Measurements from ENCODE around the gene SLC35F3.
"Not testable (repeated sequence)": the region's sequence is repeated elsewhere in the genome, so short reads cannot be mapped to it uniquely, and the experiment has no call there.

Gene SLC35F3

DNA sequence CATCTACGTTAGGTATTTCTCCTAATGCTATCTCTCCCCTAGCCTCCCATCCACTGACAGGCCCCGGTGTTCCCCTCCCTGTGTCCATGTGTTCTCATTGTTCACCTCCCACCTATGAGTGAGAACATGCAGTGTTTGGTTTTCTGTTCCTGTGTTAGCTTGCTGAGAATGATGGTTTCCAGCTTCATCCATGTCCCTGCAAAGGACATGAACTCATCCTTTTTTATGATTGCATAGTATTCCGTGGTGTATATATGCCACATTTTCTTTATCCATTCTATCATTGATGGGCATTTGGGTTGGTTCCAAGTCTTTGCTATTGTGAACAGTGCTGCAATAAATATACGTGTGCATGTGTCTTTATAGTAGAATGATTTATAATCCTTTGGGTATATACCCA lies 247.9 kb downstream of the SLC35F3 start:
- DNase-seq: not testable (repeated sequence)

- no peak for DNase-seq
Measured at GRCh38 chr1:234154320-234155251, 250.1 kb downstream of the SLC35F3 start.

DNA sequence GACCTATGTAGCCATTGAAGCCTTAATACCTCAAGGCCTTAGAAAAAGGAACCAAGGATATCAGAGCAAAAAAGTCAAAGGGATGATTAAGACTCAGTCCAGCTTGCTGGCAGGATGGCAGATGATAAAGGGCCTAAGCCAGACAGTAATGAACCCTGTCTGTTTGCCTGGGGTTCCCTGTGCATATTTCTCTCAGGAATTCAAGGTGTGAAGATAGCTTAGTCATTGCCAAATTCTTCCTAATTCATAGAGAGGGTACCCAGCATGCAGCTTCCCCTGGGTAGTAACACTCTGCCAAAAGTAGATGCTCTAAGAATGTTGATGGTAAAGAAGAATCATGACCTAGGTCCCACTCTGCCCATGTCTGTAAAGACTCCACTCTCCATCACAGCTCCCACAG lies 258.2 kb downstream of the SLC35F3 start:
- no peak for DNase-seq

GRCh38 chr1:234163267-234163919 lies 258.9 kb downstream of the SLC35F3 start:
- no peak for DNase-seq

DNA sequence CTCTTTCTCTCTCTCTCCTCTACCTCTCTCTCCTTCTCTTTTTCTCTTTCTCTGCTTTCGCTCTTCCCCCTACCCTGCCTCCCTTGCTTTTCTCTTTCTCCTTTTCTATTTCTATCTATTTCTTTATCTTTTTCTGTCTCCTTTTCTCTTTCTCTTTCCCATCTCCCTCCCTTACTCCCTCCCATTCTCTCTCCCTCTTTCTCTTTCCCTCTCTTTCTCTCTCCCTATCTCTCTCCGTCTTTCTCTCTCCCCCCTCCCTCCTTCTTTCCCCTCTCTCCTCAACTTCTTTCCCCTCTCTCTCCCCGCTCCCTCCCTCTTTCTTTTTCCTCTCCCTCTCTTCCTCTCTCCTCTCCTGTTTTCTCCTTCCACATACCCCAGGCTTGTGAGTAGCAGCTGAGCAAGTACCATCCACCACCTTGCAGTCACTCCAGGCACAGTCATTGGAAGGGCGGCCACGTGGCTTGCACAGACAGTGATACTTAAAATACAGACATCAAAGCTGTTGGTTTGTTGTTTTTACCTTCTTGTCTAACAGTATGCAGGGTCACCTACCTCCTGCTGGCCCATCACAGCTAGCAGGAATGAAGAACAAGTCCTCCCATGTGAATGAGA lies 259.7 kb downstream of the SLC35F3 start:
- DNase-seq: no peak

- DNase-seq: no peak
Measured at GRCh38 chr1:234168061-234168724, 263.7 kb downstream of the SLC35F3 start.

DNA sequence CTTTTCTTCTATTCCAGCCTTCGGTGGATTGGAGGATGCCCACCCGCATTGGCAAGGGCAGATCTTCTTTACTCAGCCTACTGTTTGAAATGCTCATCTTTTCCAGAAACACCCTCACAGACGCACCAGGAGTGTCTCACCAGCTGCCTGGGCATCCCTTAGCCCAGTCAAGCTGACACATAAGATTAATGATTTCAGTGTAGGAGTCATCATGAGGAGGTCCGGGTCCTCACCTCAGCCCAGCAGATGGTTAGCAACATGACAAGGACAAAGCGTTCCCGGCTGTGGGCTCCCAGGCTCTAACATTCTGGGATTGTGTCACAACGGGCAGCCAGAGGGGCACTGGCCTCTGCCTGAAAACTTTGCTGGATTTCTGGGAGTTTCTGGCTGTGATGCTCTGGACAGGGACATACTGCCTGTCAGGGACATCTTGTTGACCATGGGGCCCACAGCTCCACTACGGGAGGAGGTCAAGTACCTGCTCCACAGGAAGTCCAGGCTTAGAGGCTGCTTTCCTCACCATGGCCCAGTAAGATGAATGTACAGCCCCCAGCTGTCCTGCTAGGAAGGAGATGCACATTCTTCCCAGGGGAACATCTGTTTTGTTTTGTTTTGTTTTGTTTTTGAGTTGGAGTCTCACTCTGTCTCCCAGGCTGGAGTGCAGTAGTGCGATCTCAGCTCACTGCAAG lies 264.8 kb downstream of the SLC35F3 start:
- no peak for DNase-seq

- no peak for DNase-seq
Measured at GRCh38 chr1:234170067-234170466, 265.6 kb downstream of the SLC35F3 start.

GRCh38 chr1:234170622-234171021 lies 266.1 kb downstream of the SLC35F3 start:
- DNase-seq: no peak

- DNase-seq: no peak
Measured at GRCh38 chr1:234173968-234174367, 269.5 kb downstream of the SLC35F3 start.

- DNase-seq: no peak
Measured at GRCh38 chr1:234175363-234175762, 270.9 kb downstream of the SLC35F3 start.

GRCh38 chr1:234176000-234176399 lies 271.5 kb downstream of the SLC35F3 start:
- DNase-seq: no peak

DNA sequence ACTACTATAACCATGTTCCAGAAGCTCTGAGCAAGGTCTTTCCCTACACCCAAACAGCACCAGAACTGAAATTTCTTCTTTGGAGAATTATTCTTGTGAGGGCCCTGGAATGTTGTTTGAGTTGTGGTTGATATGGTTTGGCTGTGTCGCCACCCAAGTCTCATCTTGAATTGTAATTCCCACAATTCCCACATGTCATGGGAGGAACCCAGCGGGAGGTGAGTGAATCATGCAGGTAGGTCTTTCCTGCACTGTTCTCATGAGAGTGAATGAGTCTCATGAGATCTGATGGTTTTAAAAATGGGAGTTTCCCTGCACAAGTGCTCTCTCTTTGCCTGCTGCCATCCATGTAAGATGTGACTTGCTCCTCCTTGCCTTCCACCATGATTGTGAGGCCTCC lies 272.4 kb downstream of the SLC35F3 start:
- not testable (repeated sequence) for DNase-seq

GRCh38 chr1:234185438-234185837 lies 281.0 kb downstream of the SLC35F3 start:
- DNase-seq: no peak

DNA sequence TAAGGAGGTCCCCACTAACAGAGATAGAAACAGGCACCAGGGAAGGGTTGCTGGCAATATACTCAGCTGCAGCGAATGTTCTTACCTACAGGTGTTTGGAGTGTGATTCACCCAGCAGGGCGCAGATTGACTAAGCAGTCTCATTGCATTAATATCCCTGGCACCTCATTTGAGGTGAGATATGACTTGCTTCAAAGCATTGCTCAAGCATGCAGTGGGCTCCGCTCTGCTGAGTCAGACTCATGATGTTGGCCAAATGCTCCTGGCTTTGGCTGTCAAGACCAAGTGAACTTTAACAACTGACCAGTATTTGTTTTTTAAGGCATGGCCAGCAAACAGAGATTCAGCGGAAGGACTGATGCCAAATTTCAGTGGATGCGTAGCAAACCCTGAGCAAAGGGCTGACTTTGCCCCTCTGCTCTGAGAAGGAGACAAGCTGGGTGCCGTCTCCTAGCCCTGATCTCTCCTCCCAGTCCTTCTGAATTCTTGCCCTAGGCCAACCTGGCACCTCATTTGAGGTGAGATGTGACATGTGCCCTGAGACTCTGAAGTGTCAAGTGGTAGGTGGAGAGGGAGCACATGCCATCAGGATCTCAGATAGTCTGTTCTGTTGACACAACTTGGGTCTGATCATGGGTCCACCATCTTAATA lies 281.7 kb downstream of the SLC35F3 start:
- no peak for DNase-seq

- DNase-seq: no peak
Measured at GRCh38 chr1:234188454-234188792, 283.9 kb downstream of the SLC35F3 start.

GRCh38 chr1:234197839-234198238 lies 293.4 kb downstream of the SLC35F3 start:
- DNase-seq: no peak

- no peak for DNase-seq
Measured at GRCh38 chr1:234199476-234200127, 295.1 kb downstream of the SLC35F3 start.

DNA sequence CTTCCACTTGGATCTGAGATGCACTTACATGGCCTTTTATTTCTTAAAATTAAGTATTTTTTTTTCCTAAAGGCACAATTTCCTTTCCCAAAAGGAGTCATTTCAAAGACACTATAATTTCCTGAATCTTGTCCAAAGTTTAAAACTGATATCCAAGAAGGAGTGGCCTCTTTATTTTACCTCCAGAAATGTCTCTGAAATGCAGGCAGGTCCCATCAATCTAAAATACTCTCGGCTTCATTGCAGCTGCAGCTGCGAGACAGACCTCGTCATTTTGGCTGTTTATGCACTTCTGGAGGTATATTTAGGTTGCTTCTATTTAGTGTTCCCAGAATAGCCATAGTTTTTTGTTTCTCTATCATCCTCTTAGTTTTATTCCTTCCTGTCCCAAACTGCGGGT lies 296.1 kb downstream of the SLC35F3 start:
- no peak for DNase-seq

DNA sequence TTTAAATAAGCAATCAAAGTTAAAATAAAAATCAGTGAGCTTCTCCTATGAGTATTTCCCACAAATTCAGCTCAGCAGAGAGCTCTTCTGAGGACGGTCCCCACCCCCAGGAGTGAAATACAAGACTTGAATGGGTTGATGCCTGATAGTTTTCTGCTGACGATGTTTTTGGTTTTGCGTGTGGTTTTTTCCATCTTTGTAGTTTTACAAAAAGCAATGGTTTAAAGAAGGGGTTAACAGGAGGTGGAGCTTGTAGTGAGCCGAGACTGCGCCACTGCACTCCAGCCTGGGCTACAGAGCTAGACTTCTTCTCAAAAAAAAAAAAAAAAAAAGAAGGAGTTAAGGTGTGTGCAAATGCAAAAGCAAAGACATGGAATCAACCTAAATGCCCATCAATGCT lies 297.1 kb downstream of the SLC35F3 start:
- no peak for DNase-seq

DNA sequence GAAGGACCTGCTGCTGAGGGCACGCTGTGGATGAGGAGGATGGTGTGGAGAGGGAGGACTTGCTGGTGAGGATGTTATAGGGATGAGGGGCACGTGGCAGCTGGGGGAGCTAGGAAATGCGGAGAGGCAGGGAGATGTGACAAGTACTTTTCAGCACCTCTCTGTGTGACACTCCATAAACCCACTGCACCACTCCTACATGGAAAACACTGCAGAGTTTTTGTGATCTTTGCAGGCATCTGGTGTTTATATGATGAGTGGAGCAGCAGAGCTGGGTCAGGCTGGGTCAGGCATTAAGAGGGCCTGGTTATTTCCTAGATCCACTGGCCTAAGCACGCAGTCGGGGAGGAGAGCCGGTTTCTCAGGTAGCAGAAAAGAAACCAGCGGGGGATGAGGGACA lies 301.5 kb downstream of the SLC35F3 start:
- no peak for DNase-seq
